Activated CD4-positive, alpha-beta memory T cell treated with anti-CD3 and anti-CD28 coated beads for 36 hours (primary cell): ENCODE data around the gene RABGAP1. TPM values are rescaled to one million over a fixed set of nuclear protein-coding genes. Genes with fewer than 3 reads are reported as not detected.
A peak's percentile ranks its signal among the peaks of the same experiment; 100 is the strongest.
"Not testable (repeated sequence)": the region's sequence is repeated elsewhere in the genome, so short reads cannot be mapped to it uniquely, and the experiment has no call there.

Experiments used
- CTCF ChIA-PET: fragments of 350-600 bp; sonication (Branson Sonifier 250); formaldehyde crosslinking; loops from one replicate; lab custom pipeline; 2021; ENCODE audit warnings: antibody characterized with exemption, inconsistent platforms; lab: Charles Lee
- POLR2A ChIA-PET: fragments of 350-600 bp; sonication (Branson Sonifier 250); formaldehyde crosslinking; loops from one replicate; lab custom pipeline; 2021; ENCODE audit warnings: antibody characterized with exemption; lab: Charles Lee
- DNase-seq: peaks from one replicate; pipeline ENCODE4 v3.0.0-alpha.2; 2020
- H3K27ac Mint-ChIP-seq: one replicate; pipeline ENCODE4 v1.8.0; 2021; ENCODE audit warnings: mixed read lengths
- H3K27me3 Mint-ChIP-seq: one replicate; pipeline ENCODE4 v1.8.0; 2021; ENCODE audit warnings: mixed read lengths
- H3K36me3 Mint-ChIP-seq: one replicate; pipeline ENCODE4 v1.8.0; 2021; ENCODE audit warnings: mixed read lengths
- H3K4me1 Mint-ChIP-seq: one replicate; pipeline ENCODE4 v1.8.0; 2021; ENCODE audit warnings: low read depth, mixed read lengths
- H3K4me3 Mint-ChIP-seq: one replicate; pipeline ENCODE4 v1.8.0; 2021; ENCODE audit warnings: mild to moderate bottlenecking, mixed read lengths
- H3K9me3 Mint-ChIP-seq: one replicate; pipeline ENCODE4 v1.8.0; 2021; ENCODE audit warnings: mixed read lengths
- intact Hi-C: fragments of 100-400 bp; cut with micrococcal nuclease; formaldehyde crosslinking; loops from one replicate; pipeline ENCODE4 v1.15.1; 2023
- total RNA-seq, 2 experiments: library from RNA; stranded (reverse); gene quantifications; one replicate each; pipeline ENCODE4 v1.2.3, GENCODE V29; 2021

RABGAP1 gene
- 10 to 100 TPM; 27.1 to 28.8 TPM for total RNA-seq

DNA sequence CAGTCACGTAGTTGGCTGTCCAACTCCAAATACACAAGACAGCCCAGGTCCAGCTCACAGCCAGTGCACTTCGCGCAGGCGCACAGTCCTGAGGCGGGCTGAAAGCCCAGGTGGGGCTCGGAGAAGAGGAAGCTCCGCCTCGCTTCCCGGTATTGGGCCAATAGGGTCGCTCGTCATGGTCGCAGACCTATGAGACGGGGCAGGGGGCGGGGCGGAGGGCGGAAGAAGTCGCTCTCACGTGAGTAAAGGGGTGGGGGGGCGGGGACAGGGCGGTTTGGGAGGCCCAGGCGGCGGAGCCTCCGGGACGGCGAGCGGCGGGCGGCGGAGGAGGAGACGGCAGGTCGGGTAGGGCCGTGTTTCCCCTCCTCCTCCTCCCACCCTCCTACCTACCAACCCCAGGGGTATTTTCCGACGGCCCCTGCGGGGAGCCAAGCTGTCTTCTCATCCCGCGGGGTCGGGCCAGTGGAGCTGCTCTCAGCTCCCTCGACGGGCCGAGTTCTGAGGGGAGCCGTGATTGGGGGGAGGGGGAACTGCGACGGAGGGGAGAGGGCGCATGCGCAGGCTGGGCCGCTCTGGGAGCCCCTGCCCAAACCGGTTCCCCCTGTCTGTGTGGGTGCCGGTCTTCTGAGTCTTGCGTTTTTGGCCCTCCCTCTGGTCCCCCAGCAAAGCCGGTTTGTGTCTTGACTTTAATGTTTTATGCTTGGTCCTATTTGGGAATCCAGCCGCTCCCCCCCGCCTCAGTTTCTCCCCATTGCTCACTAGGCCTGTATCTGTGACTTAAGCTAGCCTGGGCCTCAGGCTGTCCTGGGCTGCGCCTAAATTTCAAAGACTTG is at the start of gene RABGAP1:
Gene RABGAP1, plus strand, starts transcription at position 272 of the 833 bp plus-strand sequence. CDS start 16,040 bp downstream, outside the sequence.
- Mint-ChIP-seq H3K4me3 (peak within 1 kb of the TSS; percentile 94), H3K36me3 (peaks cover 8% of the 10 kb centered on the region), H3K9me3 (no peaks in the 10 kb centered on the region), H3K27me3 (no peaks in the 10 kb centered on the region), H3K27ac (peak within 1 kb of the TSS; percentile 84), H3K4me1 (peaks cover 35% of the 10 kb centered on the region)
- CTCF ChIA-PET = interaction anchor here (0.6 to 1.5 kb wide), 8 partner anchors 9 to 409 kb away, joined by 3 to 10 read pairs (median 4); partner anchors contain the start of genes RC3H2 and ZBTB26
- POLR2A ChIA-PET = interaction anchor here (0.9 to 2.7 kb wide), 9 partner anchors 9 to 113 kb away, joined by 3 to 35 read pairs (median 4); partner anchors contain the start of genes PDCL, RC3H2, ZBTB26 and ZBTB6
- intact Hi-C loops = loop anchor here (1.0 to 10.0 kb wide), 6 partner anchors 10 to 398 kb away; partner anchors contain the start of genes RC3H2, ZBTB26 and ZBTB6
- DNase-seq = peak; percentile 99

DNA sequence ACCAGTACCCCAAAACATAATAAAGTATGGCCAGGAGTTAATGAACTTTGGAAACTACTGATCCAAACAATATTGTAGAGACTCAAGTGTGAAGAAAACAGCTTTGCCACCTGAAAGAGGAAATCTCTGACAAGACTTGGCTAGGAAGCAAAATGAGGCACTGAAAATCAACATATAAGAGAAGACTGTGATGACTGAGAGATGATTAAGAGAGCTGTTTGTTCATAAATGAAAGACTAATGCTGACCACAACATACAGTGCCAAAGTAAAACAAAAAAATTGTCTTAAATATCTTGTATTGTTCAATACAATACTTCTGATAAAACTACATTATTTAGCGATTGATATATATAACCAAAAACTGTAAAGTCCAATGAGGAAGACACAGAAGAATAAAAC is 42.9 kb upstream of the RABGAP1 start:
- Mint-ChIP-seq H3K27me3 (no peaks in the 10 kb centered on the region), H3K36me3 (peaks cover 20% of the 10 kb centered on the region), H3K4me1 (peaks cover 35% of the 10 kb centered on the region), H3K27ac (peak overlapping the region; percentile 60), H3K4me3 (no peak overlapping the region), H3K9me3 (no peaks in the 10 kb centered on the region)
- CTCF ChIA-PET = interaction anchor here (0.9 to 1.4 kb wide), 3 partner anchors 12 to 93 kb away, joined by 3 to 6 read pairs (median 3); no protein-coding TSS in a partner anchor
- intact Hi-C loops = no loop called here
- POLR2A ChIA-PET = interaction anchor here (0.7 to 1.1 kb wide), 2 partner anchors 49 to 763 kb away, joined by 3 read pairs; no protein-coding TSS in a partner anchor
- DNase-seq = no peak

DNA sequence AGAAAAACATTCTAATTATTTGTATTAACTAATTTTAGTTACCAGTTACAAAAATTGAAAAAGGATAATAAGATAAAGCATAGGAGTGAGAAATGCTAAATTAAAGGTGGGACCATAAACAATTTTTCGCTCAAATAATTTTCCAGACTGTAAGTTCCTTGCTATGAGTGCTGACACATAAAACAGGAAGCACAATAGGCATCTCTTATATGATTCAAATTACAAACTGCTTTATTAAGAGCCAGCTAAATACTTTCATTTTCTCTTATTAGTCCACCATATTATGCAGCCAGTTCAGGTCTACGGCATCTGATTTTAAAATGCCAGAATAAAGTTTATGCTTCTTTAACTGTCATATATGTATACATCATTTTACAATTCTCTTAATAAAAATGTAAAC is 40.0 kb upstream of the RABGAP1 start:
- ChIA-PET POLR2A (interaction anchor here (1.7 kb wide), 1 partner anchor 12 kb away, joined by 7 read pairs; the partner anchor contains the start of gene ZBTB6), CTCF (interaction anchor here (0.7 to 1.3 kb wide), 2 partner anchors 12 to 174 kb away, joined by 3 to 4 read pairs; partner anchors contain the start of gene ZBTB6)
- intact Hi-C loops = loop anchor here (5.0 kb wide), 1 partner anchor 53 kb away; no protein-coding TSS in a partner anchor
- DNase-seq = no peak
- Mint-ChIP-seq H3K9me3 (no peaks in the 10 kb centered on the region), H3K27ac (peak overlapping the region; percentile 66), H3K4me1 (peaks cover 38% of the 10 kb centered on the region), H3K27me3 (no peaks in the 10 kb centered on the region), H3K4me3 (peak overlapping the region; percentile 60), H3K36me3 (peaks cover 15% of the 10 kb centered on the region)

DNA sequence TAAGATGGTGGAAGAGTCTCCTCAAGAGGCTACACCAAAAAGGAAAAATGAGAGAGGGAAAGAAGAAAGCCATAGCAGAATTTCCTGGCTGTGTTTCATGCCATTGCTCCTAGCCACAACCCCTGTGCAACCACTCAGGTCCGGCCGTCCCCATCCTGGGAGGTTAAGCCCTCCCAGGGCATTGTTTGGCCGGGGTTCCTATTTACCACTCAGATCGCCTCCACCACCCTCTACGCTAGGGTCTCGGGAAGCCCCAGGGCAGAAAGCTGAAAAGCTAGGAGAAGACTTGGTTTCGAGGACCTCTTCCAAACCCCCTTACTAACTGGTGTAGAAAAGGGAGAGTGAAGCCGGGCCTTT is 36.4 kb upstream of the RABGAP1 start:
- Mint-ChIP-seq H3K9me3 (no peaks in the 10 kb centered on the region), H3K27me3 (no peaks in the 10 kb centered on the region), H3K36me3 (peaks cover 8% of the 10 kb centered on the region), H3K4me3 (peak overlapping the region; percentile 94), H3K27ac (peak overlapping the region; percentile 93), H3K4me1 (peaks cover 22% of the 10 kb centered on the region)
- DNase-seq = peak; percentile 48
- ChIA-PET POLR2A (interaction anchor here (0.8 to 3.5 kb wide), 5 partner anchors 8 to 365 kb away, joined by 3 to 30 read pairs (median 11); partner anchors contain the start of genes RABGAP1, ZBTB26 and ZBTB6), CTCF (interaction anchor here (0.6 to 1.7 kb wide), 6 partner anchors 8 to 191 kb away, joined by 3 to 9 read pairs (median 4); partner anchors contain the start of genes RABGAP1 and ZBTB6)
- intact Hi-C loops = loop anchor here (1.0 to 5.0 kb wide), 3 partner anchors 57 to 86 kb away; partner anchors contain the start of gene PDCL

DNA sequence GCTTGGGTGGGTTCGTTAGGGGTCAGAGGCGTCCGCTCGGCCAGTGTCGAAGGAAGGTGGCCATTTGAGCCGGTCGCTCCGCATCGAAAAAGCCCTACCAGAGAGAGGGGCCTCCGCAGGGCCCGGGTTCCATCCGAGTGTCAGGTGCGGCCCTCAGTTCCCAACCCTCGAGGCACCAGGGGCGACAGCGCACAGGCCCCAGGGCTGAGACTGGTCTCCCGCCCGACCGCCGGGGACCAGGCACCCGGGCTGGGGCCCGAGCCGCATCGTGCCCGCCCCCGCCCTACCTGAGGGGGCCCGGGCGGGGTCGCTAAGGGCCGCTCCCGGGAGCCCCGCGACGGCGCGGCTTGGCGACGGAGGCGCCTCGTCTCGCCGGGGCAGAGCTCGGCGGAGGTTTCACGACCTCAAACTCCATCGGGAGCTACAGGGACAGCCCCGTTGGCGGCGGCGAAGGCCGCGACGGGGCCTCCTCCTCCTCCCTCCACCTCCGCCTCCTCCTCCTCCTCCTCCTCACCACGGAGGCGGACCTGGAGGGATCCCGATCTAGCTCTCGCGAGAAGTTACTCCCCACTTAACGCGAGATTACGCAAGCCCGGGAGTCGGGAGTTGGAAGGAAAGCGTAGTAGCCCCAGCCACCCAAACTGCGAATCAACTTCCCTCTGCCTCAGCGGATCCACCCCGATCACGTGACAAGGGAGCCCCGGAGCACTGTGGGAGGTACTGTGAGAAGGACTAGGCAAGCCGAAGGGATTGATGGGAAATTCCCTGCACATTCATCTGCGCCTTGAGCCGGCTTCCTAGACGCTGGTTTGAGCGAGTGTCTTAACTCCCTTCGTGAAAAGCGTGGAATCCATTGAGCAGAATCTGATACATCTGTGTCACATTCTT is 35.8 kb upstream of the RABGAP1 start, which contains the start of gene RC3H2:
Gene RC3H2, minus strand, starts transcription at position 537 of the 888 bp plus-strand sequence. CDS start 7,850 bp downstream, outside the sequence.
- peak within 1 kb of the TSS; percentile 94 for H3K4me3 Mint-ChIP-seq
- intact Hi-C loops = loop anchor here (1.0 to 5.0 kb wide), 7 partner anchors 8 to 322 kb away; partner anchors contain the start of genes PDCL, ZBTB26 and ZBTB6

DNA sequence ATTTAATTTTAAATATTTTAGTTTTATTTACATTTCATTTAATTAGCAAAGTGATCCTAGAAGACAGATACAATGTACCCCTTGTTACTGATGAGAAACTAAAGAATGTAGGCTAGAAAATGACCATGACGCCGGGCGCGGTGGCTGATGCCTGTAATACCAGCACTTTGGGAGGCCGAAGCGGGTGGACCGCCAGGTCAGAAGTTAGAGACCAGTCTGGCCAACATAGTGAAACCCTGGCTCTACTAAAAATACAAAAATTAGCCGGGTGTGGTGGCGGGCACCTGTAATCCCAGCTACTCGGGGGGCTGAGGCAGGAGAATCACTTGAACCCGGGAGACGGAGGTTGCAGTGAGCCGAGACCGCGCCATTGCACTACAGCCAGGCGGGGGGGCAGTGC is 34.7 kb upstream of the RABGAP1 start:
- POLR2A ChIA-PET = interaction anchor here (2.2 kb wide), 1 partner anchor 35 kb away, joined by 11 read pairs; the partner anchor contains the start of gene RABGAP1
- H3K4me1 Mint-ChIP-seq = peaks cover 24% of the 10 kb centered on the region
- intact Hi-C loops = loop anchor here (5.0 kb wide), 1 partner anchor 321 kb away; no protein-coding TSS in a partner anchor
- H3K9me3 Mint-ChIP-seq, H3K27ac Mint-ChIP-seq, H3K4me3 Mint-ChIP-seq, CTCF ChIA-PET, DNase-seq, H3K27me3 Mint-ChIP-seq: not testable (repeated sequence)
- peaks cover 16% of the 10 kb centered on the region for H3K36me3 Mint-ChIP-seq

More for the DNA sequence above, 35.8 kb upstream of the RABGAP1 start, which contains the start of gene RC3H2:
- peak within 1 kb of the TSS; percentile 93 for H3K27ac Mint-ChIP-seq
- H3K27me3 Mint-ChIP-seq = no peaks in the 10 kb centered on the region
- peaks cover 9% of the 10 kb centered on the region for H3K36me3 Mint-ChIP-seq
- peak; percentile 98 for DNase-seq
- H3K4me1 Mint-ChIP-seq = peaks cover 20% of the 10 kb centered on the region
- no peaks in the 10 kb centered on the region for H3K9me3 Mint-ChIP-seq
- POLR2A ChIA-PET = interaction anchor here (0.8 to 3.5 kb wide), 4 partner anchors 8 to 77 kb away, joined by 3 to 30 read pairs (median 11); partner anchors contain the start of genes PDCL, RABGAP1, ZBTB26 and ZBTB6
- CTCF ChIA-PET = interaction anchor here (0.6 to 1.6 kb wide), 4 partner anchors 28 to 191 kb away, joined by 3 to 9 read pairs (median 3); partner anchors contain the start of gene RABGAP1

DNA sequence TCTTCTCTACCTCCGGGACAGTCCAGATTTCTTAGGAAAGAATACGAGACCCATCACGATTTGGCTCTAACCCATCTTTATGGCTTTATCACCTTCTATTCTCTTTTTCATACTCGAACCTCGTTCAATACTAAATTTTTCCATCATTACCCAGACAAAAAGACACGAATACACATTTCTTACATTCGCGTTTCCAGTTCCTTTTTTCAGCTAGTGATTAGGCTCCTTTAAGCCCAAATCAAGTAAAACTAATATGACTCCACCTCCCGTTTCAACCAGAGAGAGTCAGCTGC is 28.2 kb upstream of the RABGAP1 start:
- H3K4me1 Mint-ChIP-seq = peaks cover 35% of the 10 kb centered on the region
- no peaks in the 10 kb centered on the region for H3K27me3 Mint-ChIP-seq
- H3K9me3 Mint-ChIP-seq = no peaks in the 10 kb centered on the region
- CTCF ChIA-PET = interaction anchor here (0.8 to 1.7 kb wide), 8 partner anchors 9 to 313 kb away, joined by 3 to 7 read pairs (median 4); partner anchors contain the start of gene ZBTB26
- peak overlapping the region; percentile 94 for H3K4me3 Mint-ChIP-seq
- intact Hi-C loops = no loop called here
- peaks cover 27% of the 10 kb centered on the region for H3K36me3 Mint-ChIP-seq
- POLR2A ChIA-PET = interaction anchor here (0.7 to 2.3 kb wide), 7 partner anchors 9 to 64 kb away, joined by 3 to 30 read pairs (median 7); partner anchors contain the start of genes RABGAP1, RC3H2 and ZBTB26
- DNase-seq = no peak
- peak overlapping the region; percentile 100 for H3K27ac Mint-ChIP-seq

DNA sequence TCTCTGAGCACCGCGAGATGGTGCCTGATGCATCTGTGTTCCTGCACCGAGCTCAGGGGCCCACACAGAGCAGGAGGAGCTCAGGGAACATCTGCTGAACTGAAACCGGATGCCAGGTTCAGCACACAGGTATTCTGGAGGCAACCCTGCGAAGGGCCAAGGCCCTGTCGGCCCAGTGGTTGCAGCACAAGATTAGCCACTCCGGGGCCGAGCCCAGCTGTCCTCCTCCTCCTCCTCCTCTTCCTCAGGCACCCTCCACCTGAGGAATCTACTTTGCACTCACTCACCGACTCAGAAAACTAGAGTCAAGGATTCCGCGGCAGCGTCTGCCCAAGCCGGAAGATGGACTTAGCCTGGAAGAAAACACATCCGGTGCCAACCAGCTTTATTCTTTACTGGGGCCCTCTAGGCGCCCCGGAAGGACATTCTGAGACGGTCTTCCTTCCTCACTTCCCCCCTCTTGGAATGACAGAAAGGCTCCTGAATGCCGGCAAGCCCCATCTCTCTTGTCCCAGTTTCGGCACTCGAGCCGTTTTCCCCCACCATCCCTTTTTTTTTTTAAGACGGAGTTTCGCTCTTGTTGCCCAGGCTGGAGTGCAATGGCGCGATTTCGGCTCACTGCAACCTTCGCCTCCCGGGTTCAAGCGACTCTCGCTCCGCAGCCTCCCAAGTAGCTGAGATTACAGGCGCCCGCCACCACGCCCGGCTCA is 27.7 kb upstream of the RABGAP1 start, which contains the start of gene ZBTB6:
Gene ZBTB6, minus strand, starts transcription at position 360 of the 710 bp plus-strand sequence. CDS start 1,251 bp downstream, outside the sequence.
- H3K9me3 Mint-ChIP-seq = no peaks in the 10 kb centered on the region
- intact Hi-C loops = loop anchor here (1.0 kb wide), 4 partner anchors 8 to 78 kb away; partner anchors contain the start of genes RC3H2 and ZBTB26
- peak within 1 kb of the TSS; percentile 100 for H3K27ac Mint-ChIP-seq
- H3K27me3 Mint-ChIP-seq = no peaks in the 10 kb centered on the region
- POLR2A ChIA-PET = interaction anchor here (0.7 to 2.3 kb wide), 7 partner anchors 8 to 65 kb away, joined by 3 to 30 read pairs (median 7); partner anchors contain the start of genes RABGAP1, RC3H2 and ZBTB26
- H3K4me1 Mint-ChIP-seq = peaks cover 35% of the 10 kb centered on the region
- CTCF ChIA-PET = interaction anchor here (0.8 to 1.7 kb wide), 8 partner anchors 10 to 312 kb away, joined by 3 to 7 read pairs (median 4); partner anchors contain the start of gene ZBTB26
- peak; percentile 86 for DNase-seq
- peak within 1 kb of the TSS; percentile 94 for H3K4me3 Mint-ChIP-seq
- H3K36me3 Mint-ChIP-seq = peaks cover 27% of the 10 kb centered on the region

DNA sequence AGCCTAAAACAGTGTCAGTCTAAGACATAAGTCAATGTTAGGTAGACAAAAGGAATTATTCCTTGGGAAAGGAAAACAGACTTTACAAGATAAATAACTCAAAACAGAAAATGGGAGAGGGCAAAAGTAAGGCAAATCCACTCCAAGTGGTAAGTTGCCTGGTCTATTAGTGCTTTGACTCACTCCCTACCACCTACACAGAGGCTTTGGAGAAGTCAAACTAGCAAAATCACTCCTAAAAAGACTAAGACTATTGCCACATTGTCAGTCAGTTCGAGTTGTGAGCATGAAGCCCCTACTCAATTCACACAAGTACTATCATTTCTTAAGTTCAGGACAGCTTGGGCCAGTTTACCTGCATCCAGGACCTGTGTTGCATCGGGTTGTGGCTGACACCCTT is 22.5 kb upstream of the RABGAP1 start:
- Mint-ChIP-seq H3K4me1 (peaks cover 5% of the 10 kb centered on the region), H3K36me3 (peaks cover 3% of the 10 kb centered on the region), H3K27me3 (no peaks in the 10 kb centered on the region), H3K9me3 (no peaks in the 10 kb centered on the region), H3K27ac (no peak overlapping the region), H3K4me3 (no peak overlapping the region)
- intact Hi-C loops = no loop called here
- ChIA-PET POLR2A (no interaction called here), CTCF (no interaction called here)
- no peak for DNase-seq

DNA sequence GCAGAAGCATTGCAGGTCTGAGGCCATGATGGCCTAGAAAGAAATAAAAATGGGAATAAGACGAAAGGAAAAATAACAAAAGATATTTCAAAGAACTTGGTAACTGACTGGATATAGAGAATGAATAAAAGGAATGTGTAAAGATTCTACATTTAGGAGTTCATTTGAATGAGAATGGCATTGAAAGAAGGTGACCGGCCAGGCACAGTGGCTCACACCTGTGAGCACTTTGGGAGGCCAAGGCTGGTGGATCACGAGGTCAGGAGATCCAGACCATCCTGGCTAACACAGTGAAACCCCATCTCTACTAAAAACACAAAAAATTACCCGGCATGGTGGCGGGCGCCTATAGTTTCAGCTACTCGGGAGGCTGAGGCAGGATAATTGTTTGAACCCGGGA is 18.1 kb upstream of the RABGAP1 start:
- no peaks in the 10 kb centered on the region for H3K27me3 Mint-ChIP-seq
- no peak for DNase-seq
- H3K9me3 Mint-ChIP-seq = no peaks in the 10 kb centered on the region
- ChIA-PET CTCF (no interaction called here), POLR2A (no interaction called here)
- H3K4me3 Mint-ChIP-seq = no peak overlapping the region
- intact Hi-C loops = no loop called here
- peaks cover 4% of the 10 kb centered on the region for H3K4me1 Mint-ChIP-seq
- H3K36me3 Mint-ChIP-seq = peaks cover 3% of the 10 kb centered on the region
- no peak overlapping the region for H3K27ac Mint-ChIP-seq
